HepG2 (cell line): ENCODE results near the gene PGPEP1. TPM values are rescaled to one million over a fixed set of nuclear protein-coding genes. Genes with fewer than 3 reads are reported as not detected.

Experiments used
- FOXP1 ChIP-seq, 2 experiments: fragments of 450-650 bp in 1 of 2; IDR thresholded peaks; 2 replicates each; pipeline ENCODE4 v1.6.1; 2017 to 2018; ENCODE audit warnings: antibody characterized with exemption in 1 of 2
- GABPA ChIP-seq, 2 experiments: IDR thresholded peaks; 2 replicates each; pipeline ENCODE4 v1.6.1; 2011 to 2016; ENCODE audit warnings: low read depth in 2 of 2, low read length in 1 of 2, missing biosample characterization in 1 of 2, missing genetic modification characterization in 1 of 2
- GTF3A ChIP-seq: sonication (generic); formaldehyde crosslinking; conservative IDR thresholded peaks from 2 replicates; pipeline ENCODE4 v1.4.0; 2020; ENCODE audit warnings: mild to moderate bottlenecking, missing genetic modification reagents
- JUND ChIP-seq: sonication (generic); formaldehyde crosslinking; IDR thresholded peaks from 2 replicates; pipeline ENCODE4 v1.8.0; 2022; ENCODE audit warnings: mild to moderate bottlenecking, missing genetic modification reagents
- KAT7 ChIP-seq: IDR thresholded peaks from 2 replicates; pipeline ENCODE4 v1.6.1; 2018; ENCODE audit warnings: borderline replicate concordance, missing compliant biosample characterization
- MAFG ChIP-seq: sonication (generic); formaldehyde crosslinking; IDR thresholded peaks from 2 replicates; pipeline ENCODE4 v1.5.1; 2020; ENCODE audit warnings: mild to moderate bottlenecking, missing genetic modification reagents
- SOX6 ChIP-seq, 2 experiments: fragments of 450-650 bp in 1 of 2; sonication (generic) in 1 of 2; formaldehyde crosslinking in 1 of 2; IDR thresholded peaks; 2 replicates each; pipeline versions ENCODE4 v1.4.0 to v1.6.1; 2017 to 2020; ENCODE audit warnings: antibody characterized with exemption in 1 of 2, mild to moderate bottlenecking in 1 of 2, missing genetic modification reagents in 1 of 2
- SRSF9 ChIP-seq: fragments of 200-400 bp; formaldehyde crosslinking; IDR thresholded peaks from 2 replicates; pipeline ENCODE4 v1.6.1; 2018; ENCODE audit warnings: borderline replicate concordance, mild to moderate bottlenecking, low read depth, low read length; ENCODE audit not compliant: insufficient read depth, poor library complexity, severe bottlenecking
- TCF12 ChIP-seq, 2 experiments: fragments of 450-650 bp in 1 of 2; sonication (generic) in 1 of 2; formaldehyde crosslinking in 1 of 2; IDR thresholded peaks; 2 replicates each; pipeline versions ENCODE4 v1.6.1 to v1.8.0; 2017 to 2022; ENCODE audit warnings: antibody characterized with exemption in 1 of 2, mild to moderate bottlenecking in 1 of 2, missing genetic modification reagents in 1 of 2, moderate library complexity in 1 of 2
- YEATS4 ChIP-seq: sonication (generic); formaldehyde crosslinking; IDR thresholded peaks from 2 replicates; pipeline ENCODE4 v1.4.0; 2020; ENCODE audit warnings: missing genetic modification reagents, borderline replicate concordance
- ZBTB3 ChIP-seq: sonication (generic); formaldehyde crosslinking; IDR thresholded peaks from 2 replicates; pipeline ENCODE4 v1.4.0; 2020; ENCODE audit warnings: low read depth, mild to moderate bottlenecking, moderate library complexity, missing genetic modification reagents, borderline replicate concordance
- ZHX1 ChIP-seq: sonication (generic); formaldehyde crosslinking; IDR thresholded peaks from 2 replicates; pipeline ENCODE4 v1.8.1; 2022; ENCODE audit warnings: low read depth, mild to moderate bottlenecking, missing genetic modification reagents
- ZNF446 ChIP-seq: sonication (generic); formaldehyde crosslinking; IDR thresholded peaks from 2 replicates; pipeline ENCODE4 v1.5.0; 2020; ENCODE audit warnings: mild to moderate bottlenecking, missing genetic modification reagents
- ZNF572 ChIP-seq: sonication (generic); formaldehyde crosslinking; IDR thresholded peaks from 2 replicates; pipeline ENCODE4 v1.5.1; 2020; ENCODE audit warnings: mild to moderate bottlenecking, missing genetic modification reagents
- ZNF710 ChIP-seq: sonication (generic); formaldehyde crosslinking; IDR thresholded peaks from 2 replicates; pipeline ENCODE4 v1.5.0; 2020; ENCODE audit warnings: mild to moderate bottlenecking, missing genetic modification reagents, borderline replicate concordance
- ZNF839 ChIP-seq: sonication (generic); formaldehyde crosslinking; IDR thresholded peaks from 2 replicates; pipeline ENCODE4 v1.4.0; 2020; ENCODE audit warnings: missing genetic modification reagents, mild to moderate bottlenecking, borderline replicate concordance
- ZNF841 ChIP-seq: sonication (generic); formaldehyde crosslinking; IDR thresholded peaks from 2 replicates; pipeline ENCODE4 v1.8.1; 2023; ENCODE audit warnings: missing genetic modification reagents, borderline replicate concordance
- polyA plus RNA-seq, 8 experiments: library from polyadenylated mRNA; depleted of rRNA in 3 of 8; stranded (reverse) in 7 of 8; unstranded in 1 of 8; fragments of >200 nt; fragmentation: Illumina TruSeq in 4 of 8; extraction: Trizol in 4 of 8; gene quantifications; 2 replicates each; pipeline versions ENCODE4 v1.2.1 to v1.2.3, GENCODE V29; 2011 to 2016; ENCODE audit warnings: low read depth in 4 of 8, missing spikeins in 1 of 8, mixed read lengths in 1 of 8; ENCODE audit not compliant: insufficient read depth in 1 of 8
- total RNA-seq, 5 experiments: library from RNA; depleted of rRNA; stranded (reverse); fragments of >200 nt; fragmentation: Illumina TruSeq; extraction: Trizol; gene quantifications; 2 replicates each; pipeline ENCODE4 v1.2.3, GENCODE V29; 2016; ENCODE audit warnings: low read depth in 1 of 5
- TF ChIP-seq, protein P1 (sequence below): IDR thresholded peaks from 2 replicates; pipeline ENCODE4 v1.6.1; 2012; ENCODE audit warnings: low read length, improper control_type of control experiment

Gene PGPEP1
- total and polyA plus RNA-seq, 2 of the 13 experiments (the other 11 are each of a cell fraction or from before 2014, with no cell fraction given) = 53.1 to 56.6 TPM

- TF ChIP-seq KAT7 (CRISPR knock-in tag) = peak; percentile 78
- TF ChIP-seq YEATS4 = peak; percentile 79; the same call in 1 of the 2 replicates
- 0 out of 2 replicates have a peak, but pooled peaks have one; percentile 22 for TF ChIP-seq ZNF710 (CRISPR knock-in tag)
- no peak for TF ChIP-seq TCF12 (IDR thresholded peaks at IDR 0.05)
- peak; percentile 71; the same call in 1 of the 2 replicates for TF ChIP-seq TCF12 (CRISPR knock-in tag; IDR thresholded peaks at IDR 0.05)
- TF ChIP-seq ZHX1 (CRISPR knock-in tag) = peak; percentile 86
- TF ChIP-seq SRSF9 = no peak
- TF ChIP-seq GABPA (IDR thresholded peaks at IDR 0.05; ENCODE audit: low read depth, low read length) = no peak
- peak; percentile 52; the same call in 1 of the 2 replicates for TF ChIP-seq GABPA (CRISPR knock-in tag; IDR thresholded peaks at IDR 0.05; ENCODE audit: low read depth)
- TF ChIP-seq ZNF839 (CRISPR knock-in tag) = 0 out of 2 replicates have a peak, but pooled peaks have one; percentile 79
- 0 out of 2 replicates have a peak, but pooled peaks have one; percentile 70 for TF ChIP-seq FOXP1 (IDR thresholded peaks at IDR 0.05)
- TF ChIP-seq FOXP1 (CRISPR knock-in tag; IDR thresholded peaks at IDR 0.05) = peak; percentile 88
- no peak for TF ChIP-seq MAFG (CRISPR knock-in tag)
- no peak for TF ChIP-seq ZNF572 (CRISPR knock-in tag)
- TF ChIP-seq, protein P1, sequence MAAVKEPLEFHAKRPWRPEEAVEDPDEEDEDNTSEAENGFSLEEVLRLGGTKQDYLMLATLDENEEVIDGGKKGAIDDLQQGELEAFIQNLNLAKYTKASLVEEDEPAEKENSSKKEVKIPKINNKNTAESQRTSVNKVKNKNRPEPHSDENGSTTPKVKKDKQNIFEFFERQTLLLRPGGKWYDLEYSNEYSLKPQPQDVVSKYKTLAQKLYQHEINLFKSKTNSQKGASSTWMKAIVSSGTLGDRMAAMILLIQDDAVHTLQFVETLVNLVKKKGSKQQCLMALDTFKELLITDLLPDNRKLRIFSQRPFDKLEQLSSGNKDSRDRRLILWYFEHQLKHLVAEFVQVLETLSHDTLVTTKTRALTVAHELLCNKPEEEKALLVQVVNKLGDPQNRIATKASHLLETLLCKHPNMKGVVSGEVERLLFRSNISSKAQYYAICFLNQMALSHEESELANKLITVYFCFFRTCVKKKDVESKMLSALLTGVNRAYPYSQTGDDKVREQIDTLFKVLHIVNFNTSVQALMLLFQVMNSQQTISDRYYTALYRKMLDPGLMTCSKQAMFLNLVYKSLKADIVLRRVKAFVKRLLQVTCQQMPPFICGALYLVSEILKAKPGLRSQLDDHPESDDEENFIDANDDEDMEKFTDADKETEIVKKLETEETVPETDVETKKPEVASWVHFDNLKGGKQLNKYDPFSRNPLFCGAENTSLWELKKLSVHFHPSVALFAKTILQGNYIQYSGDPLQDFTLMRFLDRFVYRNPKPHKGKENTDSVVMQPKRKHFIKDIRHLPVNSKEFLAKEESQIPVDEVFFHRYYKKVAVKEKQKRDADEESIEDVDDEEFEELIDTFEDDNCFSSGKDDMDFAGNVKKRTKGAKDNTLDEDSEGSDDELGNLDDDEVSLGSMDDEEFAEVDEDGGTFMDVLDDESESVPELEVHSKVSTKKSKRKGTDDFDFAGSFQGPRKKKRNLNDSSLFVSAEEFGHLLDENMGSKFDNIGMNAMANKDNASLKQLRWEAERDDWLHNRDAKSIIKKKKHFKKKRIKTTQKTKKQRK = no peak; the same call in 1 of the 2 replicates
- peak; percentile 56 for TF ChIP-seq JUND (CRISPR knock-in tag)
- no peak; the same call in none of the 2 replicates for TF ChIP-seq ZBTB3 (CRISPR knock-in tag)
- 0 out of 2 replicates have a peak, but pooled peaks have one; percentile 16 for TF ChIP-seq ZNF841 (CRISPR knock-in tag)
- TF ChIP-seq SOX6 (IDR thresholded peaks at IDR 0.05) = no peak
- peak; percentile 84 for TF ChIP-seq SOX6 (CRISPR knock-in tag; IDR thresholded peaks at IDR 0.05)
- peak; percentile 42; the same call in 1 of the 2 replicates for TF ChIP-seq ZNF446 (CRISPR knock-in tag)
- TF ChIP-seq GTF3A = 0 out of 2 replicates have a peak, but pooled peaks have one; percentile 63
Observed at GRCh38 chr19:18385675-18386542, 45.5 kb downstream of the PGPEP1 start, which contains the start of gene GDF15 (continued).
